Measurements from ENCODE around the gene FBXO34.

FBXO34 gene

GRCh38 chr14:55386037-55386808 is 115.0 kb downstream of the FBXO34 start:
- no peak for DNase-seq

DNA sequence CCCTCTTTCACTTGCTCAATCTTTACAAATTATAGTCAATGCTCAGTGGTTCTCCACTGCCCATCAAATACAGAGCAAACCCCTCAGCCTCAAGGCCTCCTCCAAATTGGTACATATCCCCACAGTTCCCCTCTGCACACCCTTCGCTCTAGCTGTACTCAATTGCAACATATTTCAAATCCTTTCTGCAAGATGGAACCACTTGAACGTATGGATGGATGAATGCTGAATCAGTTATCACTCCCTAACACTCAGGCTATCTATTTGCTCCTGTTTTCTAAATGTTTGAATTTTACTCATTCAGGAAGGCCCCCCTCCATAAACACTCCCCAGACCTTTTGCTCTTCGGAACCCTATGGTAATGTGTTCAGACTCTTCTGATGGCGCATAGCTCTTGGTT is 115.9 kb downstream of the FBXO34 start:
- DNase-seq, result no peak

GRCh38 chr14:55388160-55388559 is 116.9 kb downstream of the FBXO34 start:
- DNase-seq, result no peak

GRCh38 chr14:55389330-55389729 is 118.1 kb downstream of the FBXO34 start:
- no peak for DNase-seq

DNA sequence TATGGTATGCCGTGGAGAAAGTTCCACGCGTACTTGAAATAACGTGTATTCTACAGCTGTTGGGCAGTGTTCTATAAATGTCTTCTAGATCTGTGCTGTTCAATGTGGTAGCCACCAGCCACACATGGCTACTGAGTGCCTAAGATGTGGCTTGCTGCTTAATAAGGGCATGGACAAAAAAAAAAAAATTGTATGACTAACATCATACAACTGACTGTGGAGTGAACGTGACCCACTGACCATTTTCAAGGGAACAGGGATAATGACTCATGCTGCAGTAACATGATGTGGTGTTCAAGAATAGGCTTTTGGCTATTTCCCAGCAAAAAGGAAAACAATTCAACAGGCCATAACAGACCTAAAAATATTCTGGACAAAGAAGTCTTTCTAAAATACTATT is 127.5 kb downstream of the FBXO34 start:
- no peak for DNase-seq

DNA sequence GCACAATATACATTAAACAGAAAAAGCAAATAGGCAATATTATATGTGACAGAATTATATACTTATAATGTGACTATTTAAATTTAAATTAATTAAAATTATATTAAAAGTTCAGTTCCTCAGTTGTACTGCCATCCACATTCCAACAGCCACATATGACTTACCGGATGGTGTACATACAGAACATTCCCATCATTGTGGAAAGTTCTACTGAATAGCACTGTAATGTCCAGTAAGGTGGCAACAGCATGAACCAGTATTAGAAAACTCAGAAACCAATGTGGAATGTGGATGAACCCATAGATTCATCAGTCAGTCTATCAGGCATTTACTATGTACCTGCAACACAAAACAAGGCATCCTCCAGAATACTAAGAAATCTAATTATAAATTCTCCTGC is 128.0 kb downstream of the FBXO34 start:
- DNase-seq, result no peak

GRCh38 chr14:55399852-55400251 is 128.6 kb downstream of the FBXO34 start:
- no peak for DNase-seq

GRCh38 chr14:55401751-55402150 is 130.5 kb downstream of the FBXO34 start:
- no peak for DNase-seq

Measured in GOT3 (cell line).